Neural cell (in vitro differentiated cells): ENCODE results near the gene NHSL2.

ENCODE experiments used
- EP300 ChIP-seq: fragments of 450-650 bp; conservative IDR thresholded peaks from 2 replicates; pipeline ENCODE4 v1.6.1; 2014; ENCODE audit warnings: antibody characterized with exemption, mild to moderate bottlenecking, moderate library complexity; ENCODE audit not compliant: poor library complexity, severe bottlenecking
- EZH2 ChIP-seq: fragments of 200-600, 300-800 bp; shearing (Covaris generic), sonication (generic); IDR thresholded peaks from 2 replicates; pipeline ENCODE4 v1.6.1; 2014; ENCODE audit warnings: antibody characterized with exemption, low read length, borderline replicate concordance, mild to moderate bottlenecking; ENCODE audit not compliant: insufficient read depth, poor library complexity, severe bottlenecking
- MXI1 ChIP-seq: fragments of 450-650 bp; conservative IDR thresholded peaks from 2 replicates; pipeline ENCODE4 v1.6.1; 2014; ENCODE audit warnings: antibody characterized with exemption, mild to moderate bottlenecking; ENCODE audit not compliant: poor library complexity, severe bottlenecking
- POLR2AphosphoS5 ChIP-seq: IDR thresholded peaks from 2 replicates; pipeline ENCODE4 v1.6.1; 2012
- RAD21 ChIP-seq: fragments of 450-650 bp; conservative IDR thresholded peaks from 2 replicates; pipeline ENCODE4 v1.6.1; 2014; ENCODE audit warnings: antibody characterized with exemption, mild to moderate bottlenecking, moderate library complexity
- SMC3 ChIP-seq: fragments of 450-650 bp; conservative IDR thresholded peaks from 2 replicates; pipeline ENCODE4 v1.6.1; 2014; ENCODE audit warnings: antibody characterized with exemption, mild to moderate bottlenecking, moderate library complexity; ENCODE audit not compliant: poor library complexity
- TAF1 ChIP-seq: IDR thresholded peaks from 2 replicates; pipeline ENCODE4 v1.6.1; 2012; ENCODE audit warnings: low read depth
- TF ChIP-seq, protein P1 (sequence below): fragments of 450-650 bp; IDR thresholded peaks from 2 replicates; pipeline ENCODE4 v1.5.1; 2014; ENCODE audit warnings: antibody characterized with exemption, mild to moderate bottlenecking, moderate library complexity; ENCODE audit not compliant: poor library complexity, severe bottlenecking

GRCh38 chrX:71927040-71927439 is 16.4 kb downstream of the NHSL2 start:
- TF ChIP-seq, protein P1, sequence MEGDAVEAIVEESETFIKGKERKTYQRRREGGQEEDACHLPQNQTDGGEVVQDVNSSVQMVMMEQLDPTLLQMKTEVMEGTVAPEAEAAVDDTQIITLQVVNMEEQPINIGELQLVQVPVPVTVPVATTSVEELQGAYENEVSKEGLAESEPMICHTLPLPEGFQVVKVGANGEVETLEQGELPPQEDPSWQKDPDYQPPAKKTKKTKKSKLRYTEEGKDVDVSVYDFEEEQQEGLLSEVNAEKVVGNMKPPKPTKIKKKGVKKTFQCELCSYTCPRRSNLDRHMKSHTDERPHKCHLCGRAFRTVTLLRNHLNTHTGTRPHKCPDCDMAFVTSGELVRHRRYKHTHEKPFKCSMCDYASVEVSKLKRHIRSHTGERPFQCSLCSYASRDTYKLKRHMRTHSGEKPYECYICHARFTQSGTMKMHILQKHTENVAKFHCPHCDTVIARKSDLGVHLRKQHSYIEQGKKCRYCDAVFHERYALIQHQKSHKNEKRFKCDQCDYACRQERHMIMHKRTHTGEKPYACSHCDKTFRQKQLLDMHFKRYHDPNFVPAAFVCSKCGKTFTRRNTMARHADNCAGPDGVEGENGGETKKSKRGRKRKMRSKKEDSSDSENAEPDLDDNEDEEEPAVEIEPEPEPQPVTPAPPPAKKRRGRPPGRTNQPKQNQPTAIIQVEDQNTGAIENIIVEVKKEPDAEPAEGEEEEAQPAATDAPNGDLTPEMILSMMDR: no peak
- TF ChIP-seq EZH2 (no peak), POLR2AphosphoS5 (no peak), MXI1 (no peak), RAD21 (no peak), EP300 (no peak), SMC3 (no peak), TAF1 (no peak)
